ENCODE data around the gene BTN3A1.
"Not testable (repeated sequence)": the region's sequence is repeated elsewhere in the genome, so short reads cannot be mapped to it uniquely, and the experiment has no call there.

BTN3A1 gene

DNA sequence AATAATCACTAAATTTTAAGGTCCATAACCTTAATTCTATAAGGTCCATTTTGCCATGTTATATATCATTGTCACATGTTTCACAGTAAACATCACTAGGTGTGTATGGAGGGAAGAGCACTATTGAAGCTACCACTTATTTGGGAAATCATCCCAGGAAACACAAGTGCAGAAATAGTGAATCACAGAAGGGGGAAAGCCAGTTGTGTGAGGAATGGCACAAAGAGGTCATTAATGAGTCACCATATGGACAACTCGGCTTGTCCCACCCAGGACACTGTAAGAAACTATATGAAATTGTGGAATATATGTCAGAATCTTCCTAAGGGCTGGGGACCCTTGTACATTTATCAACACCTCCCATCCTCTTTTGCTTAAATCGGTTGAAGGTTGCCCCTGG, 13.7 kb downstream of the BTN3A1 start:
- DNase-seq: no peak

DNA sequence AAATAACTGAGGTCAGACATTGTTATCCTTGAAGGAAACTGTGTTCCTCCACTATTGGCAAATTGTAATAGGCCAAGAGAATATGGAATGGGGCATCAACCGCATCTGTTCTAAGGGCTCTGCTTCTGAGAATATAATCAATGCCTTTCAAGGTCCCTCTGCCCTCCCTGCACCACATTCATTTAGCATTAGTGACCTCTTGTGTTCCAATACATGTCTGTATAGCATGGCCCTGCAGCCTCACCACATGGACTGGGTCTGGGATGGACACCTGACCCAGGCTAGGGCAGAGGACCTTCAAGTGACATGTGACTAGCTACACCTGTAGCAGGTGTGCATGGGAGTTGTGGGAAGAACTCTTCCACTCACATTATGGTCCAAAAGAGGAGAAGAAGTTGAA, 14.2 kb downstream of the BTN3A1 start:
- DNase-seq: no peak

DNA sequence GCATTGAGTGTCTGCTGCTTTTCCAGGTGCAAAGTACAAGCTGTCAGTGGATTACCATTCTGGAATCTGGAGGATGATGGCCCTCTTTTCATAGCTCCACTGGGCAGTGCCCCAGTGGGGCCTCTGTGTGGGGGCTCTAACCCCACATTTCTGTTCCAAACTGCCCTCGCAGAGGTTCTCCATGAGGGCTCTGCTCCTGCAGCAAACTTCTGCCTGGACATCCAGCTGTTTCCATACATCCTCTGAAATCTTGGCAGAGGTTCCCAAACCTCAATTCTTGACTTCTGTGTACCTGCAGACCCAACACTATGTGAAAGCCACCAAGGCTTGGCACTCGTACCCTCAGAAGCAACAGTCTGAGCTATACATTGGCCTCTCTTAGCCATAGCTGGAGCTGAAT, 16.0 kb downstream of the BTN3A1 start:
- DNase-seq: not testable (repeated sequence)

DNA sequence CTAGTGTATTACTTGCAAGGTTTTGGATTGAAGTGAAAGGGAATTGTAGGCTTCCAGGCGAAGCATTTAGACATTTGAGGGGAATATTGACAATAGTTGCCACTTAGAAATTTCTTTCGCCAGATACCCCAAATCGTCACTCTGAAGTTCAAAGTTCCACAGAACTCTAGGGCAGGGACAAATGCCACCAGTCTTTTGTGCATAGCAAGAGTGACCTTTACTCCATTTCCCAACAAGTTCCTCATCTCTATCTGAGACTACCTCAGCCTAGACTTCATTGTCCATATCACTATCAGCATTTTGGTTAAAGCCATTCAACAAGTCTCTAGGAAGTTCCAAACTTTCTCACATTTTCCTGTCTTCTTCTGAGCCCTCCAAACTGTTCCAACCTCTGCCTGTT, 16.7 kb downstream of the BTN3A1 start:
- DNase-seq: not testable (repeated sequence)

DNA sequence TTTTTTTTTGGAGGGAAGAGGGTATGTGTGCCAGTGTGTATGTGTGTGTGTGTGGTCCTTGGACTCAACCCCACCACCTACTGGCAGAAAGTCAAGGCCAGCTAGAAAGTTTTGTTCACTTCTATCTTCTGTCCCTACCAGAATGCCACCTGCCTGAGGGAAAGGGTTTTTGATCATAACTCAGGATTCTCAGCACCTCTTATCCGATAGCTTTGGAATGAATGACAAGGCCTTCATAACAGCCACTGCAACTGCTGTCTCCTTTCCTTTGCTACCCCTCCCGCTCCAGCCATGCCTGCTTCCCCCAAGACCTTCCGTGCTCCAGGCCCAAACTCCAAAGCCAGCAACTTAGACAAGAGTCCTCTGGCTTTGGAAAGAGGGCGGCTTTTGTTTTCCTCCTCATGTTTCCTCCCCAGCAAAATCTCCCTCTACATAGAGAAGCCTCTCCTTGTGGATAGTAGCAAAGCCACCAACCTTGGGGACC, 18.7 kb downstream of the BTN3A1 start:
- DNase-seq: no peak

DNA sequence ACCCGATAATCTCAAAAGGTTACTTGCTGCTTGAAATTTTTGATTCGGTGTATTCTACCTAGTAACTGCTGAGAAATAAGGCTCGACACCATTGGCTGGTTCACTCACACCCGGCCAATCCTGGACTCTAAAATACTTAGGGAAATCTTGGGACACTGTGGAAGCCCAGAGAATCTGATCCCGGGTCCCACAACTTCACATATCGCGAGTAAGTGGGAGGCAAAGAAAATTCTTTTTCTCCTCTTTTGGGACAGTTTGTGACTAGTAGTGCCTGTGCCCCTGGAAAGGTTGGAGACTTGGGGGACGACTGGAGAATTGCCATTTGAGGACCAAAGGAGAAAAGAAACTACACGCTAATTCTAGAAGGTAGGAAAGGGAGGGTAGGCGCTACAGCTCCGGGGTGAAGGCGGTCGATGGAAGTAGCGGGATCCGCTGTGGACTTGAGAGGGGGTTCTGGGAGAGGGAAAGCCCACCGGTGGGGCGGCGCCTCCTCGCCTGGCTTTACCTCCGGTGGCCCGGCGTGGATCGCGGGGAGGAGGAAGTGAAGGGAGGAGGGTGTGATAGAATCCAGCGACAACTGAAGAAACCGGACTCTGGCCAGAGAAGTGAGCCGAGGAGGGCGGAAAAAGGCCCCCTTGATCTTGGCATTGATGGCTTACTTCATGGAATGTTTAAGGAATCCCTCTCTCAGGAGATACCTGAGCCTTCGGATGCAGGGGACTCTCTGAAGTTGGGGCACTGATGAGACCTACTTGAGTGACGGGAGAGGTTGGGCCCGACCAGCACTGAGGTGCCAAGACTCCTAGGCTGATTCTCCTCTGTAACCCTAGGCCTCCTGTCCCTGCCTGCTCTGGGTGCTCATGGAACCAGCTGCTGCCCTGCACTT, 19.4 kb downstream of the BTN3A1 start:
- peak; percentile 28 for DNase-seq

DNA sequence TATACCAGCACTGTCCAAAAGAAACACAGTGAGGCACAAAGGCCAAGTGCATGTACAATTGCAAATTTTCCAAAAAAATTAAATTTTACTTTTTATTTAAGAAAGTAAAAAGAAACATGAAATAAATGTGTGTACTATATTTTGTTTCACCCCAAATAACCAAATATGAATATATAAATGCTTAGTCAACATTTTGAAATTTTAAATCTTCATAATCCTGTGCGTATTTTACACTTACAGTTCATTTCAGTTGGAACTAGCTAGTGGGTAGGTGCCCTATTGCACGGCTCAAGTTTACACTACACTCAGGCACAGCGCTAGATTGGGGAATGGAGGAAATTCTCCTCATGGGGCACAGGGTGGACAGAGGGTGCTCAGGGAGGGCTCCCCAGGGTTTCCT, 20.3 kb downstream of the BTN3A1 start:
- no peak for DNase-seq

DNA sequence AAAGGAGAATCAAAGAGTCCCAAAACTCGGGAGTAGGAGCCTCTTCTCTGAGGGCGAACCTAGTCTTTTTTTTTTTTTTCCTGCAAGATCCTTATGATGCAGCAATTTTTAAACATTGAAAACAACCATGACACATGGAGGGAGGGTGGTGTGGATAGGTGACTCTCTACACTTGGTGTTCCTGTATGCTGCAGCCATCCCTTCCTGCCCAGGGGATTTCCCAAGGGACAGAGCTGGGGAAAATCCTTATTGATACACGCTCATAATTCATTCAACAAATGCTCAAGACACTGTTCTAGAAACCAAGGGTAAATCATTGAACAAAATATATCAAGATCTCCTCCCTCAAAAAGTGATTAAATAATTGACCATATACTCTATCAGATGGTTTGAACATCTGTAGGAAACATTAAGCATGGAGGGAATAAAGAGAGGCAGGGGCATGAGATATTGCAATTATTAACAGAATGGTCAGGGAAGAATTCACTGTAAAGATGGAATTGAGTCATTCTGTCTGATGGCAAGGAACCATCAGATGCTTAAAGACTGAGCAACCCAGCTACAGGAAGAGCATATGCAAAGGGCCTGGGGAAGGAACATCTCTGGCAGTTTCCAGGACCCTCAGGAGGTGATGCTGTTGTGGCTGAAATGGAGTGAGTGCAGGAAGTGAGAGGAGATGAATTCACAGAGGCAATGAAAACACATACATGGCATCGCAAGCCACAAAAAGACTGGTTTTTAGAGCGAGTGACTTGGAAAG, 24.8 kb downstream of the BTN3A1 start:
- no peak for DNase-seq

DNA sequence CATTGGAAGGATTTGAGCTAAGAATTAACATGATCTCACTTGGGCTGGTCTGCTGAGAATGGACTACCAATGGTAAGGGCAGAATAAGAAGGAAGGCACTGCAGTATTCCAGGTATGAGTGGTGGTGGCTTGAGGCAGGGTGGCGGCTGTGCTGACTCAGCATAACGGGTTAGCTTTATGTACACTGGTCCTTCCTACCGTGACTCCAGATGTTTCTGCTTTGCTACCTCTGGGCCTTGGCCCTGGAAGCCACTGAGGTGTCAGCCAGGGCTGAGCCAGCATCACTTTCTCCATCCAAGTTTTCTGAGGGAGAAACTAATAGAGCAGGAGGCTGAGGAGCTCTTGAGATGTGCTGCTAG, 25.4 kb downstream of the BTN3A1 start:
- no peak for DNase-seq

DNA sequence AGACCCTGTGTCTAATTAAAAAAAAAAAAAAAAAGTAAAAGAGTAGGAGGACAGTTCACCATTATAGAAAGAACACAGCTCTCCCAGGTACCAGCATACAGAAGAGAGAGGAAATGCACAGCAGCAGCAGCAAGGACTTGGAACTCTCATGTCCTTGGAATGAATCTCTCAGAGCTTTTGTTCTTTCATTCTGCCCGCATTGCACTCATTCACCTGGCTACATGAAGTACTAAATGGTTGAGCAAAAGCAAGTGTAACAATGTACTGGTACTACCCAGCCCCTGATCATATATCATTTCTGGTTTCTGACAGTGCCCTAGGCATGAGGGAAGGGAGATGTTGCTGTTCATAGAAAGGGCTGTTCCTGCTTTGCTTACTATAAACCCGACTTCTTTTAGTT, 26.1 kb downstream of the BTN3A1 start:
- no peak for DNase-seq

DNA sequence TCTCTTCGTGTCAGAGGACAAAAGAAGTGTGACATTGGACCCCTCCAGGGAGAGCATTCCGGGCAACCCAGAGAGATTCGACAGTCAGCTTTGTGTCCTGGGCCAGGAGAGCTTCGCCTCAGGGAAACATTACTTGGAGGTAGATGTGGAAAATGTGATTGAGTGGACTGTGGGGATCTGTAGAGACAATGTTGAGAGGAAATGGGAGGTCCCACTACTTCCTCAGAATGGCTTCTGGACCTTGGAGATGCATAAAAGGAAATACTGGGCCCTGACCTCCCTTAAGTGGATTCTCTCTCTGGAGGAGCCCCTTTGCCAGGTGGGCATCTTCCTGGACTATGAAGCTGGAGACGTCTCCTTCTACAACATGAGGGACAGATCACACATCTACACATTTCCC, 28.7 kb downstream of the BTN3A1 start:
- no peak for DNase-seq

DNA sequence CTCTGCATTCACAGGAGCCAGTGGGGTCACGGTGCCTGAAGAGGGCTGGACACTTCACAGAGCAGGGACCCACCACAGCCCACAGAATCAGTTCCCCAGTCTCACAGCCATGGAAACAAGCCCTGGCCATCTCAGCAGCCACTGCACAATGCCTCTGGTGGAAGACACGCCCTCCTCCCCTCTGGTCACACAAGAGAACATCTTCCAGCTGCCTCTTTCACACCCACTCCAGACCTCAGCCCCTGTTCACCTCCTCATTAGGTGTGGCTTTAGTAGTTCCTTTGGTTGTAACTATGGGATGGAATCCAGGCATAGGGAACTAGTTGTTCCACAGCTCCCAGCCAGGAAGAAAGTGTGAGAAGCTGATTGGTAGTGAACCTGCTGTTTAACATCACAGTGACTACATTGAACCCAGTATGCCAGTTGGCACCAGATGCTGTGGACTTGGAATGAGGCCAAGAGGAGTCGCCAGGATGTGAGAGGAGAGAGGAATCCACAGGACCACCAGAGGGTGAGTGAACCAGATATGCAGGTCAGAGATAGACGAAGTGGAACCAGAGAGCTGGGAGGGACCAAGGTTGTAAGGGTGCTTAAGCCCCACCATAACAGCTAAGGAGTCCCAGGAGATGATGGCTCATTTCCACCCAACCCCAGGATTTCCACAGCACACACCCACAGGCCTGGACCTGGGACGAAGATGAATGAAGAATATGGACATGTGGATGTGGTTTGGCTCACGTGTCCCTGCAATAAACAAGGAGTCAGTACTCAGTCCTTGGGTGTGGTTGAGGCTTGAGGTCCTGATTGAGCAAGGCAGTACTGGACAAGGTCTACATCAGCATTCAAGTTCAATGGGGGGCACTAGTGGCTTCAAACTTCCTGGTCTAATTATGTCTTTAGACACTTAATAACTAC, 29.4 kb downstream of the BTN3A1 start:
- DNase-seq: no peak

DNA sequence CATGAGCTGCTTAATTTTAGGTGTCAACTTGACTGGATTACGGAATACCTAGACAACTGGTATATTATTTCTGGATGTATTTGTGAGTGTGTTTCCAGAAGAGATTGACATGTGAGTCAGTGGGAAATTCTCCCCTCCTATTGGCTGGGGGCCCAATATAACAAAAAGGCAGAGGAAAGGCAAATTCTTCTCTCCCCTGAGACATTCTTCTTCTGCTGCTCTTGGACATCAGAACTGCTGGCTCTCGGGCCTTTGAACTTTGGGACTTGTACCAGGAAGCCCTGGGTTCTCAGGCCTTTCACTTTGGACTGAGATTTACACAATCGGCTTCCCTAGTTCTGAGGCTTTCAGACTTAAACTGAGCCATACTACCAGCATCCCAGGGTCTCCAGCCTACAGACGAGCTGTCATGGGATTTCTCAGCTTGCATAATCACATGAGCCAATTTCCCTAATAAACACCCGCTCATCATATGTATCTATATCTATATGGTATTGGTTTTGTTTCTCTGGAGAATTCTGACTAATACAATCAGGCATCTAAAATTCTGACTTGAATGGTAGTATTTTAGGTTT, 30.6 kb downstream of the BTN3A1 start:
- no peak for DNase-seq

DNA sequence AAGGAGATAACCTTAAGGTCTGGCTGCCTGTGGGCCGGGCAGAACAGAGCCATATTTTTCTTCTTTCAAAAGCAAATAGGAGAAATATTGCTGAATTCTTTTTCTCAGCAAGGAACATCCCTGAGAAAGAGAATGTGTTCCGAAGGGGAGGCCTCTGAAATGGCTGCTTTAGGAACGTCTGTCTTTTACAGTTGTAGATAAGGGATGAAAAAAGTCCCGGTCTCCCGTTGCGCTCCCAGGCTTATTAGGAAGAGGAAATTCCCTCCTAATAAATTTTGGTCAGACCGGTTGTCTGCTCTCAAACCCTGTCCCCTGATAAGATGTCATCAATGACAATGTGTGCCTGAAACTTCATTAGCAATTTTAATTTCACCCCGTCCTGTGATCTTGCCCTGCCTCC, 31.6 kb downstream of the BTN3A1 start:
- DNase-seq: not testable (repeated sequence)

DNA sequence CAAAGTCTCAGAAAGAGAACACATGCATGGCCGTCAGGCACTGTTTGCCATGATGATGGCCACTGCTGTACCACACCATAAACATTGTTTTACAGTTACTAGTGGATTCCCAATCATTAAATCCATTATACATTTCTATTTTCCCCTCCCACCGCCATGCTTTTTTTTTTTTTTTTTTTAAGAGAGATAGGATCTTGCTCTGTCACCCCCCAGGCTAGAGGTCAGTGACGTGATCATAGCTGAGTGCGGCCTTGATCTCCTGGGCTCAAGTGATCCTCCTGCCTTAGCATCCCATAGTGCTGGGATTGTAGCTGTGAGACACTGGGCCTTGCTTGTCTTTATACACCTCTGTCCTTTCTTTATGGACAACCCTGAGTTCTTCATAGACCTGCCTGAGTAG, 33.9 kb downstream of the BTN3A1 start:
- no peak for DNase-seq

DNA sequence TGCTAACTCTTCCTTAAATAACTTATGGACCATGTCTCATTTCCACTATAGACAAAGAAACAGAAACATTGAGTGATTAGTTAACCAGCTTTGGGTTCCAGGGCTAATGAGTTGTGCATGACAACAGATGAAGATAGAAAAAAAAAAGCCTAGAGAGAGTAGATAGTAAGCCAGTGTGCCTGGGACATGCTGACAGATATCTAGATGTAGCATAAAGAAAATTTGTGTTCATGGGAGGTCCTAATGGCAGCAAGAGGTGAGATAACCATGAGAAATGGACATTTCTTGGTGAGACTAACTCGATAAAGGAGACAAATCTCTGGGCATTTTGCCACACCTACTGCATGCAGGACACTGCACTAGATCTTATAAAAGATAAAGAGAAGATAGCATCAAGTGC, 35.5 kb downstream of the BTN3A1 start:
- no peak for DNase-seq

DNA sequence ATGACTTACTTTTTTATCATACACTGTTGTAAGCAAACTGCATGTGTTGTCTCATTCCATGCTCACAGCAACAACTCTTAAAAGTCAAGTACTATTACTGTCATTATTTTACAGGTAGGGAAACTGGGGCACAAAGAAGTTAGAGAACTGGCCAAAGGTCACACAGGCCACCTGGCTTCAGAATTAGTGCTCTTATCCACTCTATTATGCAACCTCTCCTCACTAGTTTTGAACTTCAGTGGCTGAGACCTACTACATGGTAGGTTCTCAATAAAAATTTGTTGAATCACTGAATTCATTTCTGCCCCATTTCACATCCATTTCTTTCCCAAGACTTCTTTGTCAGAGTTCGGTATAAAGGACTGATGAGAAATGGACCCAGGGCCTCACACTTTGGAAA, 35.9 kb downstream of the BTN3A1 start:
- no peak for DNase-seq

DNA sequence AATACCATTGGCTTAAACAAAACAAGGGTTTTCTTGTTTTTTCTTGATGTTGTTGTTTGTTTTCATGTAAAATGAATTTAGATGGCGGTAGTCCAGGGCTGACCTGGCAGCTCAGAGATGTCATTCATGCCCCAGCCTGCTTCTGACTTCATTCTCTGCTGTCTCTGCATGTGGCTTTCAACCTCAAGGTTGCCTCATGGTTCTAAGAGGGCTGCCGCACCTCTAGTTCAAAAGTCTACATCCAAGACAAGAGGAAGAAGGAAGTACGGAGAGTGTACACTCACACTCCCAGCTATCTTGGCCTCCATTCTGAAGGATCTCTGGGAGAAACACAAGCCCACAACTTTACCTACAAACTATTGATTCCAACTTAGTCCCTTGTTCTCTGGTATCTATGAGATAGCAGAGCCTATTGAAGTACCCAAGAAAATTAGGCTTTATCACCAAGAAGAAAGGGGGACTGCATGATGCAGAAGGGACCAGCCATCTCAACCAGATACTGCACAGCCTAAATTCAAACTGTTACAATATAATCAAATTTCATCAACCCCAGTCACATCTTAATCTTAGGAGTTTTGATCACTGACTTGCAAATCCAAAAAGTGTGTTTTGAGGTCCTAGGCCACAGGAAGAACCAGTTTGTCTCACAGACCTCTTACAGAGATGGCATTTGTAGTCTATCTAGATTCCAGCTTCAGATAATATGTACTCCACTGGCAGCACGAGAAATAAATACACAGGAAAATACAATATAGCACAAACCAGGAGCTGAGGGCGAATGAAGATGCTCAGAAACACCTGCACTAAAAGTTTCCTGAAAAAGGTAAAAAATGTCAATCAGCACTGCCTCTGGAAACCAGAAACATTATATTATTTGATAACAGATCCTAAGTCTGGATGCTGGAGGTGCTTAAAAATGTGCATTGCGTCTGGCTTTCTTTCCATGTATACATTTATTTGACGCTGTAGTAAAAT, 37.4 kb downstream of the BTN3A1 start:
- no peak for DNase-seq

DNA sequence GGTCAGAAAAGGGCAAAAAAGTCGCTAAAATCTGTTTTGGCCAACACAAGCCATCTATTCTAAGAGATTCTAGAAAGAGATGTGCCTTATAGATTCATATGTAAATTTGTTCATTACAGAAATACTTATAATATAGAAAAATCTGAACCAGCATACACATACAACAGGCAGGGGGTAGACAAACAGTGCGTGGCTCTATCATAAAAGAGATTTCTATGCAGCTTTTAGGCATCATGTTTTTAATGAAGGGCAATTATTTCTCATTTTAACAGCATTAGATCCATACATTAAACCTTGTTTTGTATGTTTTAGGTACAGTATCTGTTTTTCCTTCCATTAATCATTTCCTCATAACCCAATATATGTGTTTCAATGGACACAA, 38.9 kb downstream of the BTN3A1 start:
- no peak for DNase-seq

DNA sequence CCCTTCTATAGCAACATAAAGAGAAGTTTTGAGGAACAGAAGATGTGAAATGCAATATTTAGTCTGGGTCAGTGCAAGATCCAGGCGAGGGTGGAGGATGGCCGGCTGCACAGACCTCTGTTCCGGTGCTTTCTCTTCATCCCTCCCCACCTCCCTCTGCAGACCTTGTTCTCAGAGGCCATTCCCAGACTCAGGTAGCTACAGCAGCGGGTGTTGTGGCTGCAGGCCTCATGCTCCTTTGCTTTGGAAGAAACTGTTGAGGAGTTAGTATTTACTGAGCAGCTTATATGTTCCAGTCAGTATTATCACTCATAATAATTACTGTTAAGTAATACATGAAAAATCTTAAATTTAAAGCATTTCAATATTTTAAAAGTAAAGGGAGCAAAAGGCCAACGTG, 39.9 kb downstream of the BTN3A1 start:
- DNase-seq: no peak

DNA sequence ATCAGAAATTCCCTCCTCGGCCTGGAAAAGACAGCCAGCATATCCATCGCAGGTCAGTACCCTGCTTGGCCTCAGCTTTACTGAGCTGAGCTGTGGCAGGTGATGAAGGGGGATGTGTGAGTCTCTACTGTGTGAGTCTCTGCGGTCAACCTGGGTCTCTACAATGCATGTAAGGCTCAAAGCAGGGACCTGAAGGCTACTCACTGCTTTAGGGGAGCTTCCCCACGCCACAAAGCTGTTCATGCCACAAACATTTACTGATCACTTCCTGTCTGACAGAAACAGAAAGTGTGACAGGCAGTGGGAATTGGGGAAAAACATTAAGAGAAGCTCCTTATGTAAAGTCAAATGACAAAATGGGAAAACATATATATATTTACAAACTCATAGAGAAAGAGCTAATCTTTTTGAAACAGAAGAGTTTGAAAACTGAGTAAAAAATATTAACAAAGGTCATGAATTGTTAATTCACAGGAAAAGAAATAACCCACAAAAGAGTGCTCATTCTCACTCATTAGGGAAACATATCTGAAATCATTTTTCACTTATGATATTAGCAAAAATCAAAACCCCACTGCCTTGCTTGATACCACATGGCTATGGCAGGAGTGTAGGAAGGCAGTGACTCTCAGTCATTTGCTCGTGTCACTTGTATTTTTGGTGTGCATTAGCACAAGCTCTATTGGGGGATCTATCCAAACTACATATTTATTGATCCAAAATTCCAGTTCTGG, 44.0 kb downstream of the BTN3A1 start:
- no peak for DNase-seq

All from T-helper 9 cell (primary cell).